ENCODE results near the gene DYNC1I1.
A peak's percentile ranks its signal among the peaks of the same experiment; 100 is the strongest.

The DYNC1I1 gene

DNA sequence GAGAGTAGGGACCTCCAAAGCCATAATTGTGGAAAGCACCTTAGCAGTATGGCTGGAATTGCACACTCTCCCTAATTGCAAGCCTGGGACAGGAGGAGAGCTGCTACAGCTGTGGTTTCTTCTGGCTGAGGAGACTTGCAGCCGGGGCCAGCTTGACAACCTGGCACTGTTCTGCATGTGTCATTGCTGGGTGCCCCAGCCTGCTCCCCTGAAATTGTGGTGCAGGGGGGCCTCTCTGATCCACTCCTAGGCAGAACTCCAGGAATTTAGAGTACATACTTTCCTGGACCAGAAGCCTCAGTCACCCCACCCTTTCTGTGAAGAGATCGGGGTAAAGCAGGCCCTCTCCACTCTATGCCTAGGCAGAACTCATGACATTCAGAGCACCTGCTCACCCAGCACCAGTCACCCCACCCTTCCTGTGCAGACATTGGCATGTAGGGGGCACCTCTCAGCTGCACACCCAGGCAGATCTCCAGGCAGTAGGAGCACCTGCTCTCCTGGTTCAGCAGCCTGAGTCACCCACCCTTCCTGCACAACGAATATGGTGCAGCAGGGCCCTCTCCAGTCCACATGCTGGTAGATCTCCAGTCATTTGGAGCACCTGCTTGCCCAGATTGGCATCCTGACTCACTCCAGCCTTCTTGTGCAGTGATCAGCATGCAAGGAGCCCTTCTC, 34.4 kb upstream of the DYNC1I1 start:
- no peaks in the 10 kb centered on the region; the same call in 1 of the 2 replicates for H3K4me1 ChIP-seq
- no peak for DNase-seq
- no peak overlapping the region for H3K4me3 ChIP-seq (ENCODE audit: low read depth, low read length)
- no peaks in the 10 kb centered on the region for H3K36me3 ChIP-seq
- H3K27me3 ChIP-seq = no peaks in the 10 kb centered on the region
- no peak for TF ChIP-seq CTCF (IDR thresholded peaks at IDR 0.05; ENCODE audit: low read depth, low read length)
- no peaks in the 10 kb centered on the region for H3K9me3 ChIP-seq

- Histone ChIP-seq H3K4me3 (ENCODE audit: low read depth, low read length) (no peak overlapping the region), H3K4me1 (peaks cover 5% of the 10 kb centered on the region; the same call in 1 of the 2 replicates), H3K9me3 (no peaks in the 10 kb centered on the region), H3K36me3 (no peaks in the 10 kb centered on the region), H3K27me3 (no peaks in the 10 kb centered on the region)
- DNase-seq = no peak
- TF ChIP-seq CTCF (IDR thresholded peaks at IDR 0.05; ENCODE audit: low read depth, low read length) = no peak
These were observed 23.3 kb upstream of the DYNC1I1 start for GRCh38 chr7:95749044-95749443.

GRCh38 chr7:95749515-95749914, 22.8 kb upstream of the DYNC1I1 start:
- no peak for TF ChIP-seq CTCF (IDR thresholded peaks at IDR 0.05; ENCODE audit: low read depth, low read length)
- H3K4me1 ChIP-seq = peaks cover 5% of the 10 kb centered on the region; the same call in 1 of the 2 replicates
- no peaks in the 10 kb centered on the region for H3K36me3 ChIP-seq
- no peaks in the 10 kb centered on the region for H3K9me3 ChIP-seq
- no peak overlapping the region for H3K4me3 ChIP-seq (ENCODE audit: low read depth, low read length)
- H3K27me3 ChIP-seq = no peaks in the 10 kb centered on the region
- no peak for DNase-seq

- peaks cover 5% of the 10 kb centered on the region; the same call in 1 of the 2 replicates for H3K4me1 ChIP-seq
- no peak for TF ChIP-seq CTCF (IDR thresholded peaks at IDR 0.05; ENCODE audit: low read depth, low read length)
- no peaks in the 10 kb centered on the region for H3K36me3 ChIP-seq
- H3K27me3 ChIP-seq = no peaks in the 10 kb centered on the region
- H3K4me3 ChIP-seq (ENCODE audit: low read depth, low read length) = no peak overlapping the region
- H3K9me3 ChIP-seq = no peaks in the 10 kb centered on the region
- DNase-seq = no peak
These were observed 18.9 kb upstream of the DYNC1I1 start for GRCh38 chr7:95753440-95753839.

GRCh38 chr7:95755277-95755934, 16.9 kb upstream of the DYNC1I1 start:
- Histone ChIP-seq H3K27me3 (no peaks in the 10 kb centered on the region), H3K36me3 (no peaks in the 10 kb centered on the region), H3K4me1 (no peaks in the 10 kb centered on the region; the same call in 1 of the 2 replicates), H3K9me3 (no peaks in the 10 kb centered on the region), H3K4me3 (ENCODE audit: low read depth, low read length) (no peak overlapping the region)
- TF ChIP-seq CTCF (IDR thresholded peaks at IDR 0.05; ENCODE audit: low read depth, low read length) = no peak
- DNase-seq = no peak

DNA sequence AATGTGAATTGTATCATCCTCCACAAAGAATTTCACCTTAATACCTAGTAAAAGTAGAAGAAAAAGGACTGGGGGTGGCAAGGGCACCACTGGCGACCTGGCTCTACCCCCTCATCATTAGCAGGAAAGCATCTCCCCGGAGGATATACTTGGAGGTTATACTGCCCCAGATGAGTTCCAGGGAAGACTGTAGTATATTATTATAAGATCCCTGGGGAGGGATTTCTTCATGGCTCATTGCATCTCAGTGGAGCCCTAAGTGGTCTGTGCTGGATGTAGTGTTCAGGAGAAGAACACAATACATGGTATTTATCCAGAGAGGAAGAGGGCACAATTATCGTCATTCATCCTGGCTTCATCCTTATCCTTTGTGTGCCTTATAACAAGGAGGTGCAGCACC, 14.2 kb upstream of the DYNC1I1 start:
- peak overlapping the region; percentile 15; the same call in 1 of the 2 replicates for H3K4me3 ChIP-seq (ENCODE audit: low read depth, low read length)
- H3K36me3 ChIP-seq = no peaks in the 10 kb centered on the region
- TF ChIP-seq CTCF (IDR thresholded peaks at IDR 0.05; ENCODE audit: low read depth, low read length) = no peak
- DNase-seq = peak; percentile 69
- no peaks in the 10 kb centered on the region for H3K27me3 ChIP-seq
- no peaks in the 10 kb centered on the region for H3K9me3 ChIP-seq
- H3K4me1 ChIP-seq = no peaks in the 10 kb centered on the region; the same call in 1 of the 2 replicates

Data from BE2C (cell line).